Umbilical cord (tissue), 2 donors: ENCODE measurements around the gene MAPK8. TPM values are rescaled to one million over a fixed set of nuclear protein-coding genes. Genes with fewer than 3 reads are reported as not detected.

ENCODE experiments used
- DNase-seq: peaks from one replicate; pipeline ENCODE4 v3.0.0-alpha.2; 2015; ENCODE audit warnings: low spot score
- total RNA-seq: library from RNA; depleted of rRNA; stranded (reverse); fragments of >200 nt; gene quantifications from one replicate; pipeline ENCODE4 v1.2.3, GENCODE V29; 2014; ENCODE audit warnings: low replicate concordance; ENCODE audit not compliant: insufficient read depth

The MAPK8 gene
- total RNA-seq, 1 donor from 2014 or later, result 56.1 TPM

DNA sequence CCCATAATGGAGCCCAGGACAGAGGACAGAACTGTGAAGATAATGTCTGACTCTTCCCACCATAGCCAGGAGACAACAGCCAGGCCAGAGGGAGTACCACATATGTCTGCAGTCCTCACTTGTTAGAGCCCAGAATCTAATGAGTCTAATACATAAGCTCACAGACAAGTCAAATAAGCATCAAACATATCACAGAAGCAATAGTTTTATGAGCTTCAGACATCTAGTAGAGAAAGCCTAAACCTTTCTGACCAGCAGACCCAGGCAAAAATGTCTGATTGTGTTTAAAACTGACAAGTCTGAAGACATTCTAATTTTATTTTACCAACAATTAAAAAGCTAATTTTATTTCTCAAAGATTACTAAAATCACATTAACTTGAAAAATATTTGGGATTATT, 75.5 kb downstream of the MAPK8 start:
- DNase-seq, result no peak

DNA sequence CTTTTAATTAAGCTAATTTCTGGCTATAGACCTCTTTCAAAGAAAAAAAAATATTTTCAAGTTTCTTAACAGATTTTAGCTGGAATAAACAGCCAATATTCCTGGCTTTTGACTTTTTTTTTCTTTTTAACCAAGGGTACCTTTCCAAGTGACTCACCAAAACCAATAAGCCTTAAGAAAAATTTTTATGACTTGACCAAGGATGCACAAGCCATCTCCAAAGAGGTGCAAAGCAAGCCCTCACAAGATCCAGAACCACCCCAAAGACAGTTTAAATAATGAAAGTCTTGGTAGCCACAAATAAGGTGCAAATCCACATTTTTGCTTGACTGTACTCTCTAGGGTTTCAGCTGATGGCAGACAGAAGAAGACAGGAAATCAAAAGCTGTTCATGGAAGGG, 76.5 kb downstream of the MAPK8 start:
- no peak for DNase-seq

DNA sequence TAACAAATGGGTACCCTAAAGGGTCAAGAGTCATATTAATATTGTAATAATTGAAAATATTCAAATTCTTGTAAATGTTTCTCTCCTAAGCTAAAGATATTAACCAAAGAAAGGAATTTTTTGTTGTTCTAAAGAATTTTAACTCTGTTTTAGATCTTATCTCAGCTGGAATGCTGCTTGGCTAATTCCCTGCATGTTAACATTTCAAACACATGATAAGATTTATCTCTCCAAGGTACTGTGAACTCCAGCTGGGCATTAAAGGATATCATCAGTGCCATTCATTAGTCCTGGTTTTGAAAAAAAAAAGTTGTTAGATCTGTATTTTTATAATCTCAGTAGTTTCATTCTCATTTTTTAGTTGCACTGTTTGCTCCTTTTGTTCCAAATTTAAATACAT, 76.9 kb downstream of the MAPK8 start:
- DNase-seq, result peak; percentile 18

DNA sequence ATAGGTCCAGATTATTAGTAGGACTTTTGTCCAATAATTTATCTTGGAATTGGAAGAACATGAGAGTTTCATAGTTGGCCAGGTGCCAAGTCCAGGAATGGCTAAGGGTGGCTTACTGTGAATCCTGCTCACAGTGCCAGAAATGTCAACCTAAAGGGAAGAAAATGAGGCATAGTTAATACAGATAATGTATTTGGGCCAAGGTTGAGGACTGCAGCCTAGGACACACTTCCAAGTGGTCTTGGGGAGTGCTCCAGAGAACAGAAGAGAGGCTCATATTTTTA, 78.2 kb downstream of the MAPK8 start:
- no peak for DNase-seq

DNA sequence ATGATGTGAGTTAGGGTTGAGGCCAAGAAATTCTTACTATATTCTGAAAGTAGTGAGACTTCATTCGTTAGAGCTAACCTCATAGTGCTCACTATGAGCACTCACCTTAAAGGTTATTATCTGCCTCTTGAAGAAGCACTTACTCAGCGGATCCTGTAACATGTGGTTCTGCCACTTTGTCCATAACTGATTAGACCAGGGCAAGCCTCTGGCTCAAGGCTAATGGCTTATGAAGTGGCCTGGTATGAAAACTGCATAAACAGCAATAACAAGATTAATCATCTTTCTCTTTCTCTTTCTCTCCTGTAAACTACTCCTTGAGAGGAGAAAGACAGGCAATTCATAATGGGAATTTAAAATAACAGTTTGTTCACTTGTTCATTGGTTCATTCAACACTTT, 82.8 kb downstream of the MAPK8 start:
- no peak for DNase-seq

DNA sequence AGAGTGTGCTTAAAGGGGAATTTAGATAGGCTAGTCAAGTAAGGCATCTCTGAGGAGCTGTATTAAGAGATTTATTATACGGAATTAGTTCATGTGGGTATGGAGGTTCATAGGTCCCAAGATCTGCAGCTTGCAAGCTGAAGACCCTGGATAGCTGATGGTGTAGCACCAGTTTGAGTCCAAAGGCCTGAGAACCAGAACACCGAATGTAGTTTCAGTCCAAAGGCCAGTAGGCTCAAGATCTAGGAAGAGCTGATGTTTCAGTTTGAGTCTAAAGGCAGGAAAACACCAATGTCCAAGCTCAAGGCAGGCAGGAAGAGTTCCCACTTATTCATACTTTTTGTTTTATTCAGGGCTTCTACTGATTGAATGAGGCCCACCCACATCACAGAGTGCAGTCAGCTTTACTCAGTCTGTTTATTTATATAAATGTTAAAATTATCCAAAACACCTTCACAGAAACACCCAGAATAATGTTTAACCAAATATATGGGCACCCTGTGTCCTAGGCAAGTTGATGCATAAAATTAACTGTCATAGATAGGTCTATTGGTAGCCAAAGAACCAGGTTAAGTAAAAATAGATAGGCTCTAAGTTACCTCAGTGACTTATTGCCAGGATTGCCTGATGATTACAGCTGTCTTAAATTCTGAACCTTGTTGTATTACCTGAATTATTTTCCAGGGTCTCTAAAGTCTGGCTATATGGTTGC, 83.5 kb downstream of the MAPK8 start:
- no peak for DNase-seq

DNA sequence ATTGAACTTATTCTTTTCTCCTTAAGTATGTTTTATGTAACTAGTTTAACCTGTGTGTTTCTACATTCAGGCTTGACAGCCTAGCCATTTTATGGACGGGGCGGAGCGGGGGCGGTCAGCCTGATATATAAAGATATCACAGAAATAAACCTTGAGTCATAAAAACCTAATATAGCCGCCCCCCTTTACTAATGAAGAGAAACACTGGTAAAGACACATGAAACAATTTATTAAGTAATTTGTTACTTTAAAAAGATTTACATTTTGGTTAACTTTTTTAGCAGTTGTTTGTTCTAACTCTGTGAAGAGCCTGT, 84.0 kb downstream of the MAPK8 start:
- no peak for DNase-seq

DNA sequence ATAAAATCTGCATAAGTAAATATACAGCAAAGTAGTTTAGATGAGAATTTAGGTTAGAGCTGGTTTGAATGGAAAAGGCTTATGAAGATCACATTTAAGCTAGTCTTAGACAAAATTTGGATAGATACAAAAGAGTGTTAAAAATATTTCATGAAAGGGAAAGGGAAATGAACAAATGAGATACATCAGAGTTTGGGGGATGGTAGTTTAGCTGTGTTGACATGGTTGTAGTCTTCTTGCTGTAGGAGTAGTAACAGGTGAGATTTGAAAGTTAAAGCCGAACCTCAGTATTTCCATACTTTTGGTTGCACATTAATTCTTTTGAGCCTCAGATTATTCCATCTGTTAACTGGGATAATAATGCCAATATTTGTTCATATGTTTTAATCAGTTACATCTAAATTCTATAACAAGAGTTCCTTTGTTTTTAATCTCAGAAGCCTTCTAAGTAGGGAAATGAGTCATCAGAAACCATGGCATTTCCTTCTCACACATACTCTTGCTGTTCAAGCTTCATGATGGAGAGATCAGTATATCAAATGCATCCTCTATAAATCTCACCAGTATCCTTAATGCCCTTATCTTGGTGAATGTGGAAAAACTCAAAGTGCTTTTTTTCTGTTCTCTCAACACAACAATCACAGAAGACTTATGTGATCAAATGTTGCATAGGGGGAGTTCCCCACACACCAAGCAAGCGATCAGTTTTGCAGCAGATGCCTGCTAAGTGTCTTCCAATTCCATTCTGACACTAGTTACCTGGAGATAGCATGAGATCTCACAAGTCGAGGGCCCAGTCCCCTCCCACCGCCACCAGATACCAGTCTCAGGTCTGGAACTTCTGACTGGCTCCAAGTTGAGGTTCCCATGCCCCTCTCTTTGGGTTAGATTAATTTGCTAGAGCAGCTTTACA, 84.7 kb downstream of the MAPK8 start:
- DNase-seq, result no peak

DNA sequence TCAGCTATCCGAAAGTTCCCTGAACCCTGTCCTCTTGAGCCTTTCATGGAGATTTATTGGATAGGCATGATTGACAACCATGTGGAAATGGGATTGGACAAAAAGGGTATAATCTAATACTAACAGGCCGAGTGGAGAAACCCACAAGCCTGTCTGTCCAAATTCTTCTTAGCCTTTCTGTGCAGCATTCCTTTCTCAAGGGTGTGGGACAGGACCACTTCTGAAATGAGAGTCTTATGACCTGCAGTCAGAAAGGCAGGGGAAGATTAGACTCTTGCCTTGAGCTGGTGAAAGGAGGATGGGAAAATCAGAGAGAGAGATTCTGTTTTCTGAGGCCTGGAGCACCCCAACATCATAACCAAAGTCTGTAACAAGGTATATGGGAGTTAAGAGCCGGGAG, 85.5 kb downstream of the MAPK8 start:
- DNase-seq, result no peak

DNA sequence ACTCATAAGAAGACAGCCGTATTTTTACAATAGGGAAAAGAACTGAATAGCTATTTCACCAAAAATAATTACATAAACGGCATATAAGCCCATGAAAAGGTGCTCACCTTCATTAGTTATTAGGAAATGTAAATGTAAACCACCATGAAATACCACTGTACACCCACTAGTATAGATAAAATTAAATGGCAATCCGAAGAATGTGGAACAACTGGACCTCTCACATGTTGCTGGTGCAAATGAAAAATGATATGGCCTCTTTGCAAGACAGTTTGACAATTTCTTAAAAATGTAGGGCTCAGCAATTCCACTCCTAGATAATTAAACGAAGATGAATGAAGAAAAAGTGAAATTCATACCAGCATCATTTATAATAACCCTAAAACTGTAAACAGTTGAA, 91.8 kb downstream of the MAPK8 start:
- no peak for DNase-seq

DNA sequence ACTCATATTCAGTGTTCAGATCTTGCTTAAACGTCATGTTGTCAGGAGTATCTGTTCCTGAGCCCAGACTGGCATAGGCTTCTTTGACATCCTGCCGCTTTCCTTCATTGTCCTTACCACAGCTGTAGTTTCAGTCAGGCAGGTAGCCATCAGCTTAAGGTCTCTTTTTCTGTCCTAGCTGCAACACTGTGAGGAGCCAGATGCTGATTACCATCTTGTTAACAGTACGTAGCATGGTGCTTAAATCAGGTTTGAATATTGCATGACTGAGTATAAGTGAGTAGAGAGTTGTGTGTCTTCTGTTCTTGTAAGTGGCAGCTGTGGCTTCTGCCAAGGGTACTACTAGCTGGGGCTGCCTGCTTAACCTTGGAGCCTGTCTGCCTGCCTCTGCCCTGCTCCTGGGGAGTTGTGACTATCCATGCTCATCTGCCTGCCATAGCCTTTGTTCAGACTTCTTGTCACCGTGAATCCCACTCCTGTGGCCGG, 92.6 kb downstream of the MAPK8 start:
- DNase-seq, result no peak

DNA sequence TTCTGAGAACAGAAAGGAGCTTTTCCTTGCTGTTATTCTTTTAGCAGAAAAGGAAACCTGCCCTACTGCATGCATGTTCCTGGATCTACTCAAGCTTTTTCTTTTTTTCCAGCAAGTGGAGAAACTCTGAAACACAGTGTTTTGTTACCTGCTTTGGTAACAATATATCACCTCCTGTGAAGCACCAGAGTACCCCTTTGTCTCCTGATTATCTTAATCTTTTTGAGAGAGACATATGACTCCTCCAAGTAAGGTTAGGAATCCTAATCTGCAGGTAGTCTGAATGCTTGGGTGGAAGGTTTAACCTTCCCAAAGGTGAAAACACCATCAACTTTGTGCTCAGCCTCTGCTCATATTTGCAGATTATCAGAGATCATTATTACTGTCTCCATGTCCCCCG, 93.1 kb downstream of the MAPK8 start:
- DNase-seq, result no peak

DNA sequence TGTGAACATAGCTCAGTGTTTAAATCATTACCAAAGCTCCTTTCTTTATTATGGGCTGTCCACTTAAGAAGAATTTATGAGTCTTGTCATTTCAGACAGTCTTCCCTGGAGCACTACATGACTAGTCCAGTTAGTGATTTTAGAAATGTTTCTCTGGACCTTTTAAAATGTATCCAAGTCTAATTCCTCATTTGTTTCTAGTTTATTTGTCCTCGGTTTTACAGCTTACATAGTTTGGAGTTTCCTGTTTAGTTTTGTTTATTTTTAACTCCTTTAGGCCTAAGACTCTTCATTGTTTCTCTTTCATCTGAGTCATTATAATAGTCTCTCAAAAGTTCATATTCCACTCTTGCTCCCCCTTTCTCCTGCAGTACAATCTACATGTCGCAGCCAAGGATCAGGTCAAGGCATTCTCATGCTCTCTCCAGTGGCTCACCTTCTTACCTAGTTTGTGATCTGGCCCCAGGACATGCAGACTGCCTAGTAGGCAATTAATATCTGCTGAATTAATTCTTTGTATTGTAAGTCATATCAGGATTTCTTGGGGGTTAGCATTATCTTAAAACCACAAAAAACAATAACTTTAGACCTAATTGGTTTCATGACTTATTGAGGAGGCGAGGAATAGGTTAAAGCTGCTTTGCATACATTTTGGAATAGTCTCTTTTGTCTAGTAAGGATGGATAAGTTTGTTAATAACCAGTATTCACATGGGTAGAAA, 93.8 kb downstream of the MAPK8 start:
- DNase-seq, result no peak

DNA sequence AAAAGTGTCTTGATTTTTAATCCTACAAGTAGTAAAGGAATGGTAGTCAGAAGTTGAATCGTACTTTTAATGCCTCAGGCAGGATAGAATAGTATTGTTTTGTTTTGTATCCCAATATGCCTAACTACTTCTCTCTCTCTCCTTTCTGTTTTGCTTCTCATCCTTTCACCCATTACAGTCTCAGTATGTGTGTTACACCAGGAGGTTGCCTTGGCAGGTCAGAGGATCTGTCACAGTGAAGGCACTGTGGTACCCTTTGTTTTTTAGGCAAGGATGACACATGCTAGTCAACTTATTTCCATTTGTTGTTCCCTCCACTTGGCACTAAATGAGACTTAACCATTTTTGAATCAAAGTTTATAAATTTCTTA, 94.4 kb downstream of the MAPK8 start:
- no peak for DNase-seq

DNA sequence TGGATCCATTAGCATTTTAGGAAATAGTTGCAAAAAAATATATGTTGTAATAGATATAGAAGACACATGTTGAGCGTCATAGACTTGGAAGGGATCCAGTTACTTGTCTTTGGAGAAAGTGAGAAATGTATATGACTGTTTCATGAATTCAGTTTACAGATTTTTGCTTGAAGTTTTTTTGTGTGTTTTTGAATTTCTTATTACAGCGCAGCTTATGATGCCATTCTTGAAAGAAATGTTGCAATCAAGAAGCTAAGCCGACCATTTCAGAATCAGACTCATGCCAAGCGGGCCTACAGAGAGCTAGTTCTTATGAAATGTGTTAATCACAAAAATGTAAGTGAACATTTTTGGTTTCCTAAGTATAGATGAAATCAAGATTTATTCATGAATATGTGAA, 98.2 kb downstream of the MAPK8 start:
- DNase-seq, result peak; percentile 38

DNA sequence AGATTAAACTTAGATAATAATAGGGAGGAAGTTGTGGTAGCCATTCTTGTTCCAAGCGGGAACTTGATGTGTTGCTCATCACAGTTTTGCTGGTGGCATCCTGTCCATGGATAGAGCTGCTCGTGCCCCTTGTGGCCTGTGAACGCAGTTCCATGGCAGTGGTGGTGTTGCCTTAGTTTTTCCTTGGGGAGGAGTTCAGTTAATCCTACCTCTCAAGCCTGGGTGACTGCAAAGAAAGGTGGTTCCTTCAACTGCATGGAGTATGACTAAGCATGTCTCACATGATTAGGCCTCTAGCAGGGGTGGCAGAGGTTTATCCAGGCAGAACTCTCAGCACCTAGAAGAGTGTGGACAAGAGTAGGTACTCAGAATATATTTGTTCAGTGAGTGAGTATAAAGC, 99.7 kb downstream of the MAPK8 start:
- DNase-seq, result no peak

DNA sequence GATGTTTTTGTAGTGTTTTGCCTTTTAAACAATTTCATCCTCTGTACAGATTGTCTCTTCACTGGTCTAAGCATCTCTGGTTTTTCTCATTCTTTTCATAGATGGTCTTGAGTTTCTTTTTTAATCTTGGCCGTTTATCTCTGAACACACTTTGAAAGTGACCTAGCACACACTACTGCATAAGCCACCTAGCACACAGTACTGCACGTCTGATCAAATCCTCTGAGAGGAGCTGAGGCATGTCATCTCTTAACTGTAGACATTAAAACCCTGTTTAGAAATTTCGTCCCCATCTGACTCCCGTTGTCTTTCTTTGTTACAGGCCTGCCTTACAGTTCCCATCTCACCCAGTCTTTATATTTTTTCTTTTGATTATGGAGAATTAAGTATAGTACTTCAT, 100.2 kb downstream of the MAPK8 start:
- DNase-seq, result no peak

DNA sequence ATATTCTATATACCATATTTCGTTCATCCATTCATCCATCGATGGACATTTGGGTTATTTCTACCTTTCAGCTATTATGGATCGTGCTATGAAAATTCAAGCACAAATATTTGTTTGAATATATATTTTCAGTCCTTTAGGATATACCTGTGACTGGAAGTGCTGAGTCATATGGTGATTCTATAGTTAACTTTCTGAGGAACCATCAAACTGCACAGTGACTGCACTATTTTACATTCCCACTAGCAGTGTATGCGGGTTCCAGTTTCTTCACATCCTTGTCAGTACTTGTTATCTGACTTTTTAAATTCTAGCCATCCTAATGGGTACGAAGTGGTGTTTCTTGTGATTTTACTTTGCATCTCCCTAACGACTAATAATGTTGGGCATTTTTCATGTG, 104.0 kb downstream of the MAPK8 start:
- DNase-seq, result no peak

DNA sequence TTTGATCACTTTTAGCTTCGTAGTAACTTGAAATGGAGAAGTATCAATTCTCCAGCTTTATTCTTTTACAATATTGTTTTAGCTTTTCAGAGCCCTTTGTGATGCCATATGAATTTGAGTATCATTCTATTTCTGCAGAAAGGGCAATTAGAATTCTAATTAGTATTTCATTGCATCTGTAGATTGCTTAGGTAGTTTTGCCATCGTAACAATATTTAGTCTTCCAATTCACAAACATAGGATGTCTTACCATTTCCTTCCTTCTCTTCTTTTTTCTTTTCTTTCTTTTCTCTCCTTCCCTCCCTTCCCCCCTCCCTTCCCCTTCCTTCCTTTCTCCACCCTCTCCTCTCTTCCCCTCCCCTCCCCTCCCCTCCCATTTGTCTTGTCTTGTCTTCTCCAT, 105.0 kb downstream of the MAPK8 start:
- DNase-seq, result no peak

DNA sequence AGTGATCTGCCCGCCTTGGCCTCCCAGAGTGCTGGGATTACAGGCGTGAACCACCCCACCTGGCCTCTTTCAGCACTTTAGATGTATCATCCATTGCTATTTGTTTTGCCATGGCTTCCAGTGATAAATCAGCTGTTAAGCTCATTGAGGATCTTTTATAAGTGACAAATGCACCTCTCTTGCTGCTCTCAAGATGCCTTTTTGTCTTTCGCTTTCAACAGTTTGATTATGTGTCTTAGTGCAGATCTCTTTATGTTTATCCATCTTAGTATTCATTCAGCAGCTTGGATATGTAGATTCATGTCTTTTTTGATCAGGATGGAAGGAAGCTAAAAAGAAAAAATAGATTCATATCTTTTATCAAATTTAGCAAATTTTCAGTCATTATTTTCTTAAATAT, 105.6 kb downstream of the MAPK8 start:
- DNase-seq, result no peak

DNA sequence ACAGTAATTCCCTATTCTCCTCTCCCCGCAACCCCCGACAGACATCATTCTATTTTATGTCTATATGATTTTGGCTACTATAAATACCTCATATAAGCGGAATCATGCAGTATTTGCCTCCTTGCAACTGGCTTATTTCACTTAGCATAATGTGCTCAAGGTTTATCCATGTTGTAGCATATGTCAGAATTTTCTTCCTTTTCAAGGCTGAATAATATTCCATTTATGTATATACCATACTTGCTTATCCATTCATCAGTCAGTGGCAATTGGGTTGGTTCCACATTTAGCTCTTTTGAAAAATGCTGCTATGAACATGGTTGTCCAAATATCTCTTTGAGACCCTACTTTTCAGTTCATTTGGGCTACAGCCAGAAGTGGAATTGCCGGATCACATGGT, 106.5 kb downstream of the MAPK8 start:
- no peak for DNase-seq

DNA sequence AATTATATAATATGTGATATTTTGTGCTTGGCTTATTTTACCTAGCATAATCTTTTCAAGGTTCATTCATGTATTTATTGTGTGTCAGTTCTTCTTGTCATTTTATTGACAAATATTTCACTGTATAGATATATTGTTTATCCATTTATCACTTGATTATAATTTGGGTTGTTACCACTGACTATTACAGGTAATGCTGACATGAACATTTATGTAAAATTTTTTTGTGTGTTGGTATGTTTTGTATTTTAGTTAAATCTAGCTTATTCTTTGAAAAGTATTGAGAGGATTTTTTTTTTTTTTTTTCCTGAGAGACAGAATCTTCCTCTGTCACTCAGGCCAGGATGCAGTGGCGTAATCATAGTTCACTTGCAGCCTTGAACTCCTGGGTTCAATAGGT, 107.7 kb downstream of the MAPK8 start:
- no peak for DNase-seq

DNA sequence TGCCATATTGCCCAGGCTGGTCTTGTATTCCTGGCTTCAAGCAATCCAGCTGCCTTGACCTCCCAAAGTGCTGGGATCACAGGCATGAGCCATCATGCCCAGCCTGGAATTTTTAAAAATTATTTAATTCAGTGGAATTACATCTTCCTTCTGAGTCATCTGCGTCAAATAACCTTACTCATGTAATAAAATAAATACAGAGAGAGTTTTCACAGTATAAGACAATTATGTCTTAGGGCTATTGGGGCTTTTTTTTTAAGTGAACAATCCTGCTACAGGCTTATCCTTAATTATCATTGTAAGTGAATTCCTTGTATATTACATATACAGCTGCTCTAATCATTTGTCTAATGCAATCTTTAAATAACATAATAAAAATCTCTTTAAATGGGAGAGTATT, 108.3 kb downstream of the MAPK8 start:
- DNase-seq, result no peak
